ENCODE results near the gene RABEP2.

The RABEP2 gene

GRCh38 chr16:28923652-28924398, 1.2 kb downstream of the RABEP2 start:
- H3K27ac Mint-ChIP-seq = peak overlapping the region; percentile 83
- H3K4me3 Mint-ChIP-seq = peak overlapping the region; percentile 98
- no peaks in the 10 kb centered on the region for H3K27me3 Mint-ChIP-seq
- no peaks in the 10 kb centered on the region for H3K9me3 Mint-ChIP-seq
- H3K36me3 Mint-ChIP-seq (ENCODE audit: low read depth) = peaks cover 19% of the 10 kb centered on the region
- peaks cover 14% of the 10 kb centered on the region for H3K4me1 Mint-ChIP-seq (ENCODE audit: low read depth)

GRCh38 chr16:28923231-28923587, 1.8 kb downstream of the RABEP2 start:
- no peaks in the 10 kb centered on the region for H3K9me3 Mint-ChIP-seq
- H3K27ac Mint-ChIP-seq = peak overlapping the region; percentile 82
- H3K27me3 Mint-ChIP-seq = no peaks in the 10 kb centered on the region
- H3K4me1 Mint-ChIP-seq (ENCODE audit: low read depth) = peaks cover 14% of the 10 kb centered on the region
- peaks cover 19% of the 10 kb centered on the region for H3K36me3 Mint-ChIP-seq (ENCODE audit: low read depth)
- peak overlapping the region; percentile 47 for H3K4me3 Mint-ChIP-seq

GRCh38 chr16:28918698-28919097, 6.3 kb downstream of the RABEP2 start:
- H3K4me3 Mint-ChIP-seq = no peak overlapping the region
- no peak overlapping the region for H3K27ac Mint-ChIP-seq
- H3K9me3 Mint-ChIP-seq = no peaks in the 10 kb centered on the region
- H3K4me1 Mint-ChIP-seq (ENCODE audit: low read depth) = peaks cover 4% of the 10 kb centered on the region
- H3K27me3 Mint-ChIP-seq = no peaks in the 10 kb centered on the region
- H3K36me3 Mint-ChIP-seq (ENCODE audit: low read depth) = peaks cover 33% of the 10 kb centered on the region

GRCh38 chr16:28917095-28917494, 7.9 kb downstream of the RABEP2 start:
- no peaks in the 10 kb centered on the region for H3K4me1 Mint-ChIP-seq (ENCODE audit: low read depth)
- no peaks in the 10 kb centered on the region for H3K9me3 Mint-ChIP-seq
- H3K27me3 Mint-ChIP-seq = no peaks in the 10 kb centered on the region
- no peak overlapping the region for H3K4me3 Mint-ChIP-seq
- peaks cover 44% of the 10 kb centered on the region for H3K36me3 Mint-ChIP-seq (ENCODE audit: low read depth)
- no peak overlapping the region for H3K27ac Mint-ChIP-seq

- no peak overlapping the region for H3K27ac Mint-ChIP-seq
- no peaks in the 10 kb centered on the region for H3K9me3 Mint-ChIP-seq
- no peak overlapping the region for H3K4me3 Mint-ChIP-seq
- H3K27me3 Mint-ChIP-seq = no peaks in the 10 kb centered on the region
- peaks cover 36% of the 10 kb centered on the region for H3K36me3 Mint-ChIP-seq (ENCODE audit: low read depth)
- H3K4me1 Mint-ChIP-seq (ENCODE audit: low read depth) = no peaks in the 10 kb centered on the region
Measured at GRCh38 chr16:28915181-28915580, 9.9 kb downstream of the RABEP2 start.

- Mint-ChIP-seq H3K27me3 (no peaks in the 10 kb centered on the region), H3K4me3 (no peak overlapping the region), H3K36me3 (ENCODE audit: low read depth) (peaks cover 28% of the 10 kb centered on the region), H3K9me3 (no peaks in the 10 kb centered on the region), H3K4me1 (ENCODE audit: low read depth) (no peaks in the 10 kb centered on the region), H3K27ac (no peak overlapping the region)
Measured at GRCh38 chr16:28913946-28914724, 10.9 kb downstream of the RABEP2 start.

GRCh38 chr16:28912558-28912957, 12.5 kb downstream of the RABEP2 start:
- Mint-ChIP-seq H3K4me3 (no peak overlapping the region), H3K27ac (no peak overlapping the region), H3K27me3 (no peaks in the 10 kb centered on the region), H3K4me1 (ENCODE audit: low read depth) (no peaks in the 10 kb centered on the region), H3K36me3 (ENCODE audit: low read depth) (peaks cover 27% of the 10 kb centered on the region), H3K9me3 (no peaks in the 10 kb centered on the region)

- Mint-ChIP-seq H3K9me3 (no peaks in the 10 kb centered on the region), H3K27ac (no peak overlapping the region), H3K27me3 (no peaks in the 10 kb centered on the region), H3K4me3 (no peak overlapping the region), H3K36me3 (ENCODE audit: low read depth) (peaks cover 20% of the 10 kb centered on the region), H3K4me1 (ENCODE audit: low read depth) (no peaks in the 10 kb centered on the region)
Measured at GRCh38 chr16:28910086-28911031, 14.7 kb downstream of the RABEP2 start.

GRCh38 chr16:28905800-28906372, 19.2 kb downstream of the RABEP2 start:
- Mint-ChIP-seq H3K36me3 (ENCODE audit: low read depth) (no peaks in the 10 kb centered on the region), H3K4me1 (ENCODE audit: low read depth) (peaks cover 5% of the 10 kb centered on the region), H3K27me3 (no peaks in the 10 kb centered on the region), H3K4me3 (no peak overlapping the region), H3K9me3 (no peaks in the 10 kb centered on the region), H3K27ac (no peak overlapping the region)

- Mint-ChIP-seq H3K27ac (no peak overlapping the region), H3K27me3 (no peaks in the 10 kb centered on the region), H3K4me3 (no peak overlapping the region), H3K4me1 (ENCODE audit: low read depth) (peaks cover 5% of the 10 kb centered on the region), H3K36me3 (ENCODE audit: low read depth) (no peaks in the 10 kb centered on the region), H3K9me3 (no peaks in the 10 kb centered on the region)
Measured at GRCh38 chr16:28905229-28905754, 19.7 kb downstream of the RABEP2 start.

- Mint-ChIP-seq H3K4me3 (no peak overlapping the region), H3K27me3 (no peaks in the 10 kb centered on the region), H3K36me3 (ENCODE audit: low read depth) (no peaks in the 10 kb centered on the region), H3K9me3 (no peaks in the 10 kb centered on the region), H3K27ac (no peak overlapping the region), H3K4me1 (ENCODE audit: low read depth) (peaks cover 5% of the 10 kb centered on the region)
Measured at GRCh38 chr16:28904828-28905227, 20.2 kb downstream of the RABEP2 start.

- no peaks in the 10 kb centered on the region for H3K27me3 Mint-ChIP-seq
- no peak overlapping the region for H3K4me3 Mint-ChIP-seq
- H3K9me3 Mint-ChIP-seq = no peaks in the 10 kb centered on the region
- H3K4me1 Mint-ChIP-seq (ENCODE audit: low read depth) = peaks cover 5% of the 10 kb centered on the region
- H3K27ac Mint-ChIP-seq = no peak overlapping the region
- no peaks in the 10 kb centered on the region for H3K36me3 Mint-ChIP-seq (ENCODE audit: low read depth)
Measured at GRCh38 chr16:28904363-28904762, 20.7 kb downstream of the RABEP2 start.

GRCh38 chr16:28903344-28904042, 21.5 kb downstream of the RABEP2 start:
- Mint-ChIP-seq H3K36me3 (ENCODE audit: low read depth) (no peaks in the 10 kb centered on the region), H3K4me1 (ENCODE audit: low read depth) (peaks cover 5% of the 10 kb centered on the region), H3K9me3 (no peaks in the 10 kb centered on the region), H3K27me3 (no peaks in the 10 kb centered on the region), H3K27ac (no peak overlapping the region), H3K4me3 (no peak overlapping the region)

GRCh38 chr16:28902909-28903308, 22.1 kb downstream of the RABEP2 start:
- H3K27ac Mint-ChIP-seq = no peak overlapping the region
- H3K4me3 Mint-ChIP-seq = no peak overlapping the region
- H3K36me3 Mint-ChIP-seq (ENCODE audit: low read depth) = no peaks in the 10 kb centered on the region
- H3K9me3 Mint-ChIP-seq = no peaks in the 10 kb centered on the region
- no peaks in the 10 kb centered on the region for H3K27me3 Mint-ChIP-seq
- H3K4me1 Mint-ChIP-seq (ENCODE audit: low read depth) = peaks cover 5% of the 10 kb centered on the region
